K562 treated with DMSO at 1 percent for 4 hours (cell line): ENCODE data around the gene CLDND2. TPM values are rescaled to one million over a fixed set of nuclear protein-coding genes. Genes with fewer than 3 reads are reported as not detected.

Experiments
- total RNA-seq: library from RNA; unstranded; fragments of 300-600 nt; gene quantifications from 2 replicates; pipeline ENCODE4 v1.2.3, GENCODE V29; 2022; ENCODE audit not compliant: insufficient read depth

CLDND2 gene
- total RNA-seq = not detected in 2 replicates

GRCh38 chr19:51368366-51369282, at the start of gene CLDND2:
Gene CLDND2 (minus strand): TSS chr19:51369003. CDS start chr19:51368577, 426 bp downstream.

GRCh38 chr19:51417107-51417809, 48.5 kb upstream of the CLDND2 start, which contains the start of gene SIGLEC10:
Gene SIGLEC10 (minus strand): TSS chr19:51417642. CDS start chr19:51417581, 61 bp downstream.

GRCh38 chr19:51387924-51388389, 19.2 kb upstream of the CLDND2 start, which contains the start of gene LIM2:
Gene LIM2 (minus strand): TSS chr19:51387974. CDS start chr19:51387443, 531 bp downstream.

GRCh38 chr19:51372649-51373504, 4.1 kb upstream of the CLDND2 start, which contains the start of gene NKG7:
Gene NKG7 (minus strand): TSS chr19:51372654. CDS start chr19:51372535, 119 bp downstream.

GRCh38 chr19:51365965-51366388, 2.8 kb downstream of the CLDND2 start, which contains the start of gene ETFB:
Gene ETFB (minus strand): TSS chr19:51366388. CDS start chr19:51366326, 62 bp downstream.

GRCh38 chr19:51341976-51342580, 26.7 kb downstream of the CLDND2 start, which contains the start of gene VSIG10L:
Gene VSIG10L (minus strand): TSS chr19:51342139. CDS start chr19:51342124, 15 bp downstream.

Other genes starting within 250 kb of the CLDND2 start
- 0.52 TPM in 1 of 2 replicates, not detected in the other for gene SIGLEC9, start 244.1 kb downstream of the CLDND2 start, total RNA-seq
- 0.48 TPM in 1 of 2 replicates, not detected in the other for gene SIGLEC7, start 226.7 kb downstream of the CLDND2 start, total RNA-seq
- 58.9 and 71.8 TPM in 2 replicates for gene CD33, start 143.9 kb downstream of the CLDND2 start, total RNA-seq
- not detected in 2 replicates for gene SIGLECL1, start 117.9 kb downstream of the CLDND2 start, total RNA-seq
- 0.30 TPM in 1 of 2 replicates, not detected in the other for gene IGLON5, start 57.4 kb downstream of the CLDND2 start, total RNA-seq
- 4.1 and 9.1 TPM in 2 replicates for gene VSIG10L, start 26.9 kb downstream of the CLDND2 start, total RNA-seq
- 198 and 249 TPM in 2 replicates for gene ETFB, start 2.6 kb downstream of the CLDND2 start, total RNA-seq
- not detected in 2 replicates for gene NKG7, start 3.7 kb upstream of the CLDND2 start, total RNA-seq
- not detected in 2 replicates for gene LIM2, start 19.0 kb upstream of the CLDND2 start, total RNA-seq
- gene C19orf84, start 21.6 kb upstream of the CLDND2 start, total RNA-seq = 1.6 TPM in 1 of 2 replicates, not detected in the other
- 1.2 and 2.5 TPM in 2 replicates for gene SIGLEC10, start 48.6 kb upstream of the CLDND2 start, total RNA-seq
- gene SIGLEC8, start 89.5 kb upstream of the CLDND2 start, total RNA-seq = 0.69 and 0.85 TPM in 2 replicates
- not detected in 2 replicates for gene CEACAM18, start 109.5 kb upstream of the CLDND2 start, total RNA-seq
- gene SIGLEC12, start 132.8 kb upstream of the CLDND2 start, total RNA-seq = 1.2 and 1.5 TPM in 2 replicates
- 32.0 and 34.1 TPM in 2 replicates for gene SIGLEC6, start 162.7 kb upstream of the CLDND2 start, total RNA-seq
- 7.6 and 12.7 TPM in 2 replicates for gene ZNF175, start 202.3 kb upstream of the CLDND2 start, total RNA-seq